Measurements from ENCODE around the gene SYT14.
"Not testable (repeated sequence)": the region's sequence is repeated elsewhere in the genome, so short reads cannot be mapped to it uniquely, and the experiment has no call there.

The SYT14 gene

DNA sequence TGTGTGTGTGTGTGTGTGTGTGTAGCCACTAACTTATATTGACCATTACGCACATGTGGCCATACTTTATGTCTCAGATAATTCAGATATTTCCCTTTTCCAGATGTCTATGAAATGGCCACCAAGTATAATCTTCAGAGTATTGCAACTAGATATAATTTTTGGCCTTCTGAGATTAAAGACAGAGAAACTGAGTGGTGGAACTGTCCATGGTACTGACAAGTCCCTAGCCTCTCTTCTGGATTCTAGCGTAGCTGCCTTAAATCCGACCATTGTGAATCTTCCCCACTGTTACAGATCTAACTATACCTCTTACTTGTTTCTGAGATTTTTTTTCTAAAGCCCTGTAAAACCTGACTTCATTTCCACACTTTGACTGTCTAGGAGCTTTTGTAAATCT is 194.6 kb downstream of the SYT14 start:
- no peak for TF ChIP-seq FOXP2 (optimal IDR thresholded peaks at IDR 0.05; ENCODE audit: control extremely low read depth, extremely low read length, insufficient read depth)
- no peak for TF ChIP-seq POLR2AphosphoS5 (IDR thresholded peaks at IDR 0.05; ENCODE audit: borderline replicate concordance, low read depth, low read length)
- no peak for TF ChIP-seq EZH2 (IDR thresholded peaks at IDR 0.05)
- H3K36me3 ChIP-seq (ENCODE audit: insufficient read depth, low read length) = no peaks in the 10 kb centered on the region
- no peaks in the 10 kb centered on the region for H3K9me3 ChIP-seq (ENCODE audit: low read depth, low read length)
- no peak overlapping the region for H3K9ac ChIP-seq (ENCODE audit: insufficient read length)
- DNase-seq (ENCODE audit: low read depth, low spot score) = peak; percentile 44
- H3K27ac ChIP-seq = no peak overlapping the region
- no peak overlapping the region for H3K4me3 ChIP-seq

DNA sequence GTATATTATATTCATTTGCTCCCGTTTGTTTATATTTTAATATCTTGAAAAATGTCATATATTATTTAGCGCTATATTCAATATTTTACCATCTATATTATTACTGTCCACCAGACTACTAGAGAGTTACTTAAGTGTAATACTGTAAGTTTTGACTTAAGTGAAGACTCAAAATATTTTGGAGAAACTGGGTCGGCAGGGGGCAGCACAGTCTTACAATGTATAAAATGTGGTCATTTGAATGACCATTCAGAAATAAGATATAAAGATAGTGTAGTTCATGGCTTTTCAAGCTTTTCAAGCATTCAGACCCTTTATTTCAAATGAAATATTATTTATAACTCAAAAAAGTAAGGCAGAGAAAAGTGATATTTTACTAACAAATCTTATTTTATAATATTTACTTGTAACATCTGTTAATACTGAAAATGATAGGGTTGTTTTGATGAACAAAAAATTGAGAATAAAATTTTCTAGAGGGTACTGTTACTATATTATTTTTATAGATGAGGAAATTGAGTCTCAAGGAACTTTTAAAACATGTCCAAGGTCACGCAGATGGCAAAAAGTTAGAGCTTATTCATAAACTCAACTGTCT is 205.5 kb downstream of the SYT14 start:
- no peak for DNase-seq (ENCODE audit: low read depth, low spot score)
- TF ChIP-seq EZH2 (IDR thresholded peaks at IDR 0.05) (no peak), POLR2AphosphoS5 (IDR thresholded peaks at IDR 0.05; ENCODE audit: borderline replicate concordance, low read depth, low read length) (no peak), FOXP2 (optimal IDR thresholded peaks at IDR 0.05; ENCODE audit: control extremely low read depth, extremely low read length, insufficient read depth) (no peak)

DNA sequence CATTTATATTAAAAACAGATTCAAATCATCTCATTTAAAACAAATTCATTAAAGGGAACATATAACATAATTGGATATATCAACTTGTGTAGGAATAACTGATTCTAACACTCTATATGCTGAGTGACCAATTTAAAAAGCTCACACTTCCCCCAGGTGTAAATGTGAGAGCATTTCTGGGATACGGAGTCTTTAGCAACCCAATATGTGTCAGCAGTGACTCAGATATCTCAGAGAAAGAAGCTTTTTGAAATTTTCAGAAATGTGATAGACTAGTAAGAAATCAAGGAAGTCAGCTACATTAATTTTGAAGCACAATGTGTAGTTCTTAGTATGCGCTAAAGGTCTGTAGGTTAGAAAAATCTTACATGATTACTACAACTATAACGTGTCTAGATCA is 206.7 kb downstream of the SYT14 start:
- TF ChIP-seq FOXP2 (optimal IDR thresholded peaks at IDR 0.05; ENCODE audit: control extremely low read depth, extremely low read length, insufficient read depth) = no peak
- TF ChIP-seq POLR2AphosphoS5 (IDR thresholded peaks at IDR 0.05; ENCODE audit: borderline replicate concordance, low read depth, low read length) = no peak
- no peak for TF ChIP-seq EZH2 (IDR thresholded peaks at IDR 0.05)

More for the DNA sequence above, 205.5 kb downstream of the SYT14 start:
- Histone ChIP-seq H3K4me3 (no peak overlapping the region), H3K9me3 (ENCODE audit: low read depth, low read length) (no peaks in the 10 kb centered on the region), H3K9ac (ENCODE audit: insufficient read length) (no peak overlapping the region), H3K27ac (no peak overlapping the region), H3K36me3 (ENCODE audit: insufficient read depth, low read length) (no peaks in the 10 kb centered on the region)

DNA sequence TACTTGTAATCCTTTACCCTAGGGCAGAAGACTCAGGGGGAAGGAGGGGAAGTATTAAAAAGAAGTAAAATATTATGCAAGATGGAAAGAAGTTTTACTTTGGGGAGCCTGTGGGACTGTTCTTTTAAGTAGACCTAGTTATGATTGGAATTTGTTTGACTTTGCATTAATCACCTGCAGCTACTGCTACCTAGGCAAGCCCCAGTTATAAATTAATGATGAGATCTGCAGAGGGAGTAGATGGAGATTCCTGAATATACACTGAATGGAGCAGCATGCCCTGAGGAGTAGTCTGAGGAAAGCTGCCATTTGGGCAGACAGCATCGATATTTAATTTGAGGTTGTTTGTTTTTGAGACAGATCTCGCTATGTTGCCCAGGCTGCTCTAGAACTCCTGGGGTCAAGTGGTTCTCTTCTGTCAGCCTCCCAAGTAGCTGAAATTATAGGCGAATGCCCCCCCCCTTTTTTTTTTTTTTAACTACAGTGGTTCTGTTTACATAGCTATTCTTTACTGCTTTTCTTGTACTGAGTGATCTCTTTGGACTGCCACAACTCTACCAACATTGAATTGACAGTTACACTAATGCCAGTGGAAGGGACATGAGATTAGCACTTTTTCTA is 213.1 kb downstream of the SYT14 start:
- Histone ChIP-seq H3K36me3 (ENCODE audit: insufficient read depth, low read length) (no peaks in the 10 kb centered on the region), H3K9me3 (ENCODE audit: low read depth, low read length) (no peaks in the 10 kb centered on the region), H3K27ac (no peak overlapping the region), H3K4me3 (no peak overlapping the region), H3K9ac (ENCODE audit: insufficient read length) (no peak overlapping the region)
- DNase-seq (ENCODE audit: low read depth, low spot score) = no peak
- TF ChIP-seq FOXP2 (optimal IDR thresholded peaks at IDR 0.05; ENCODE audit: control extremely low read depth, extremely low read length, insufficient read depth) (no peak), EZH2 (IDR thresholded peaks at IDR 0.05) (no peak), POLR2AphosphoS5 (IDR thresholded peaks at IDR 0.05; ENCODE audit: borderline replicate concordance, low read depth, low read length) (no peak)

More for the DNA sequence above, 206.7 kb downstream of the SYT14 start:
- no peaks in the 10 kb centered on the region for H3K36me3 ChIP-seq (ENCODE audit: insufficient read depth, low read length)
- H3K4me3 ChIP-seq = no peak overlapping the region
- DNase-seq (ENCODE audit: low read depth, low spot score) = no peak
- no peak overlapping the region for H3K9ac ChIP-seq (ENCODE audit: insufficient read length)
- H3K9me3 ChIP-seq (ENCODE audit: low read depth, low read length) = no peaks in the 10 kb centered on the region
- no peak overlapping the region for H3K27ac ChIP-seq

DNA sequence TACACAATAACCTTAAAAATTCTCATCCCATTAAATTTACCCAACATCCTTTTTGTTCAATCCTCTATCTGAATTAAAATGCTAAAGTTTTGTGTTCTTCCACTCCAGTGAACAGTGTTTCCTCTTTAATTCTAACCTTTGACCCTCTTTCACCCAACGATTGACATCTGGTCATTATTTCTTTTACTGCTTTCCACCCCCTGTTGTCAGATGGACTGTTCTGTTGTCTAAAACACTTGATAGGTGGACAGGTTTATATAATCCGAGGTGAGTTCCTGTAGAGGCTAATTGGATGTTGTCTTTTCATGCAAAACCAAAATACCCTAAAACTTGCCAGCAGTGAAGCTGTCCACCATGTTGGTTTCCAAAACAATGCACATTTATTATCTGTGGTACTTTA is 221.2 kb downstream of the SYT14 start:
- Histone ChIP-seq H3K27ac (no peak overlapping the region), H3K4me3 (no peak overlapping the region), H3K9ac (ENCODE audit: insufficient read length) (no peak overlapping the region), H3K36me3 (ENCODE audit: insufficient read depth, low read length) (no peaks in the 10 kb centered on the region), H3K9me3 (ENCODE audit: low read depth, low read length) (no peaks in the 10 kb centered on the region)
- DNase-seq (ENCODE audit: low read depth, low spot score) = no peak
- TF ChIP-seq FOXP2 (optimal IDR thresholded peaks at IDR 0.05; ENCODE audit: control extremely low read depth, extremely low read length, insufficient read depth) (no peak), EZH2 (IDR thresholded peaks at IDR 0.05) (no peak), POLR2AphosphoS5 (IDR thresholded peaks at IDR 0.05; ENCODE audit: borderline replicate concordance, low read depth, low read length) (no peak)

DNA sequence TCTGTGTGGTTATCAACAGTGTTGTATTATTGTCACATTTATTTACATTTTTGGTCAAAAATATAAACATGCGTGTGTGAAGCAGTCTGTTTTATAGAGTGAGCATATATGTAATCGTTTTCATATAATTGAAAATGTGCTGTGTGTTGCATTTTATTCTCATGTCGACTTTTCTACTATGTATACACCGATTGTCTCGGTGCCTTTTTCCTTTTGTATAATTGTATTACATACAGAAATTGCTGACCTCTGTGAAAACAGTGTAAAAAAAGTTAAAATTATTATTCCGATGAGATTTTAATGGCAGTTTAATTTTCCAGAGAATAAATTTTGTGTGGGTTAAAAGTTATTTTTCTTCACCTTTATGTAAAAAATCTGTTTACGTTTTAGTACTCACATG is 232.2 kb downstream of the SYT14 start:
- TF ChIP-seq FOXP2 (optimal IDR thresholded peaks at IDR 0.05; ENCODE audit: control extremely low read depth, extremely low read length, insufficient read depth) = no peak
- no peak for TF ChIP-seq EZH2 (IDR thresholded peaks at IDR 0.05)
- TF ChIP-seq POLR2AphosphoS5 (IDR thresholded peaks at IDR 0.05; ENCODE audit: borderline replicate concordance, low read depth, low read length) = no peak
- no peaks in the 10 kb centered on the region for H3K9me3 ChIP-seq (ENCODE audit: low read depth, low read length)
- no peak for DNase-seq (ENCODE audit: low read depth, low spot score)
- no peak overlapping the region for H3K27ac ChIP-seq
- H3K36me3 ChIP-seq (ENCODE audit: insufficient read depth, low read length) = no peaks in the 10 kb centered on the region
- no peak overlapping the region for H3K9ac ChIP-seq (ENCODE audit: insufficient read length)
- no peak overlapping the region for H3K4me3 ChIP-seq

DNA sequence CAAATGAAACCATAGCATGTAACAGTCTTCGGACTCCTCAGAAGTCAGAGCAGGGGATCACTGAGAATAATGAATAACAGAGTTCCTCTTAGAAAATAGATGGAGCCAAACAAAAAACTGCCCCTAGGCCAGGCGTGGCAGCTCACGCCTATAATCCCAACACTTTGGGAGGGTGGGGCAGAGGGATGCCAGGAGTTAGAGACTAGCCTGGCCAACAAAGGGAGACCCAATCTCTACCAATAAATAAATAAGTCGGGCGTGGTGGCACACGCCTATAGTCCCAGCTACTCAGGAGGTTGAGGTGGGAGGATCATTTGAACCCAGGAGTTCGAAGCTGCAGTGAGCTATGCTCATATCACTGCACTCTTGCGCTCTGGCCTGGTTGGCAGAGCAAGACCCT is 236.1 kb downstream of the SYT14 start:
- no peak for DNase-seq (ENCODE audit: low read depth, low spot score)
- TF ChIP-seq EZH2 (IDR thresholded peaks at IDR 0.05) (no peak), POLR2AphosphoS5 (IDR thresholded peaks at IDR 0.05; ENCODE audit: borderline replicate concordance, low read depth, low read length) (no peak), FOXP2 (optimal IDR thresholded peaks at IDR 0.05; ENCODE audit: control extremely low read depth, extremely low read length, insufficient read depth) (no peak)
- Histone ChIP-seq H3K36me3 (ENCODE audit: insufficient read depth, low read length) (no peaks in the 10 kb centered on the region), H3K9ac (ENCODE audit: insufficient read length) (no peak overlapping the region), H3K27ac (no peak overlapping the region), H3K9me3 (ENCODE audit: low read depth, low read length) (no peaks in the 10 kb centered on the region), H3K4me3 (no peak overlapping the region)

DNA sequence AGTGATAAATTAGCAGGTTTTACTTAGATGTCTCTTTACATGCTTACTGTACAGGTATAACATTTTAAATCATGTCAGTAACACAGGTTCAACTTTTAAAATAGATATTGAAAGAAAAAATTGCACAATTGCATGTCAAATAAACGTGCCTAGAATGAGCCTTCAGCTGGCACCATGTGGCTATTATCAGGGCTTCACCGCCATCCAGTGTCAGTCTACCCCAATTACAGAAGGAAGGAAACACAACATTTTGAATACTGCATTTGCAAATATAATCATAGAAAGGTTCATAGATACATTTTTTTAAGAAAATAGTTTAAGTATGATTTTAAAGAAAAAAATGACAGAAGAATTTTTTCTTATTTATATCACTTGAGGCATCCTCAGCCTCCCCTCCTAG is 247.0 kb downstream of the SYT14 start:
- Histone ChIP-seq H3K9me3 (ENCODE audit: low read depth, low read length) (no peaks in the 10 kb centered on the region), H3K4me3 (no peak overlapping the region), H3K9ac (ENCODE audit: insufficient read length) (no peak overlapping the region), H3K27ac (no peak overlapping the region), H3K36me3 (ENCODE audit: insufficient read depth, low read length) (no peaks in the 10 kb centered on the region)
- TF ChIP-seq EZH2 (IDR thresholded peaks at IDR 0.05) (no peak), FOXP2 (optimal IDR thresholded peaks at IDR 0.05; ENCODE audit: control extremely low read depth, extremely low read length, insufficient read depth) (no peak), POLR2AphosphoS5 (IDR thresholded peaks at IDR 0.05; ENCODE audit: borderline replicate concordance, low read depth, low read length) (no peak)
- DNase-seq (ENCODE audit: low read depth, low spot score) = no peak

DNA sequence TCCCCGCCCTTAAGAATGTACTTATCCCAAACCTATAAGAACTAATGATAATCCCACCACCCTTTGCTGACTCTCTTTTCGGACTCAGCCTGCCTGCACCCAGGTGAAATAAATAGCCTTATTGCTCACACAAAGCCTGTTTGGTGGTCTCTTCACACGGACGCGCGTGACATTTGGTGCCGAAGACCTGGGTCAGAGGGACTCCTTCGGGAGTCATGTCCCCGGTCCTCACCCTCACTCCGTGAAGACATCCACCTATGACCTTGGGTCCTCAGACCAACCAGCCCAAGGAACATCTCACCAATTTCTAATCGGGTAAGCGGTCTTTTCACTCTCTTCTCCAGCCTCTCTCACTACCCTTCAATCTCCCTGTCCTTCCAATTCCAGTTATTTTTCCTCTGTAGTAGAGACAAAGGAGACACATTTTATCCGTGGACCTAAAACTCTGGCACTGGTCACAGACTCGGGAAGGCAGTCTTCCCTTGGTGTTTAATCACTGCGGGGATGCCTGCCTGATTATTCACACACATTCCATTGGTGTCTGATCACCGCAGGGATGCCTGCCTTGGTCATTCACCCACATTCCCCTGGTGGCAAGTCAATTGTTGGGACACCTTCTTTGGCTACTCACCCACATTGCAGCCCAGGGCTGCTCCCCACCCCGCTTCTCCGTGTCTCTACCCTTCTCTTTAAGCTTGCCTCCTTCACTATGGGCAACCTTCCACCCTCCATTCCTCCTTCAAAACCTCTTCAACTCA is 250.0 kb downstream of the SYT14 start:
- not testable (repeated sequence) for DNase-seq (ENCODE audit: low read depth, low spot score); H3K27ac ChIP-seq; H3K9ac ChIP-seq (ENCODE audit: insufficient read length); H3K4me3 ChIP-seq; H3K9me3 ChIP-seq (ENCODE audit: low read depth, low read length); H3K36me3 ChIP-seq (ENCODE audit: insufficient read depth, low read length)

Data from SK-N-MC (cell line).